Measurements from ENCODE around the gene CA9.

The CA9 gene

DNA sequence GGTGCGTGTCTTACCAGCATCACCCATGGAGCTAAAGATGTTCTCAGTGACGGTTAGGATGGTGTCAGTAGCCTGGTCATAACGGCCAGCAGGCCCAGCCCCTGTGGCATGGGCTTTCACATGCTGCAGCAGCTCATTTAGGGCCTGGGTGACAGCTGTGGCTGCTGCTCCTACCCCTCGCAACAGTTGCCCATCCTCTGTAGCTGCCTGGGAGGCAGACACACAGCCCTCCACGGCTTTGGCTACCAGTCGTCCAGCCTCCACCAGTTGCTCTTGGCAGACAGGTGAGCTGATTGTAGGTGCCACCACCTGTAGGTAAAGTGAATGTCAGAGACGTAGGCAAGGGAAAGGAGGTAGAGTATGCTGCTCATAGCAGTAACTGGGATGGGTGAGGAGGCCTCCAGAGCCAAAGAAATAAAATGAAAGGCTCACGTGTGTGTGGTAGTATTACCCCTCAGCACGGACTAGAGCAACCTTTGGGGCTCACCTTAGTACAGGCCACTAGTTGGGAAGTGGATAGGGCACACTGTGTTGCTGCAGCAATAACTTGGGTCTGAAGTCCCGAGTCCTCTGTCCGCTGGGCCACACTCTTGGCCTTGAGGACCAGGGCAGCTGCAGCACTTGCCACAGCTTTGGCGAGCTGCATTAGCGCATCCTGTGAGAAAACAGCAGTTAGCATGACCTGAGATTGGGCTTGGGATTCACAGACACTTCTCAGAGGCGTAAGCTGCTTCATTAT, 43.6 kb downstream of the CA9 start:
- no peak overlapping the region for H3K27ac ChIP-seq
- TF ChIP-seq, protein P1, sequence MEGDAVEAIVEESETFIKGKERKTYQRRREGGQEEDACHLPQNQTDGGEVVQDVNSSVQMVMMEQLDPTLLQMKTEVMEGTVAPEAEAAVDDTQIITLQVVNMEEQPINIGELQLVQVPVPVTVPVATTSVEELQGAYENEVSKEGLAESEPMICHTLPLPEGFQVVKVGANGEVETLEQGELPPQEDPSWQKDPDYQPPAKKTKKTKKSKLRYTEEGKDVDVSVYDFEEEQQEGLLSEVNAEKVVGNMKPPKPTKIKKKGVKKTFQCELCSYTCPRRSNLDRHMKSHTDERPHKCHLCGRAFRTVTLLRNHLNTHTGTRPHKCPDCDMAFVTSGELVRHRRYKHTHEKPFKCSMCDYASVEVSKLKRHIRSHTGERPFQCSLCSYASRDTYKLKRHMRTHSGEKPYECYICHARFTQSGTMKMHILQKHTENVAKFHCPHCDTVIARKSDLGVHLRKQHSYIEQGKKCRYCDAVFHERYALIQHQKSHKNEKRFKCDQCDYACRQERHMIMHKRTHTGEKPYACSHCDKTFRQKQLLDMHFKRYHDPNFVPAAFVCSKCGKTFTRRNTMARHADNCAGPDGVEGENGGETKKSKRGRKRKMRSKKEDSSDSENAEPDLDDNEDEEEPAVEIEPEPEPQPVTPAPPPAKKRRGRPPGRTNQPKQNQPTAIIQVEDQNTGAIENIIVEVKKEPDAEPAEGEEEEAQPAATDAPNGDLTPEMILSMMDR (conservative IDR thresholded peaks at IDR 0.05) = no peak

DNA sequence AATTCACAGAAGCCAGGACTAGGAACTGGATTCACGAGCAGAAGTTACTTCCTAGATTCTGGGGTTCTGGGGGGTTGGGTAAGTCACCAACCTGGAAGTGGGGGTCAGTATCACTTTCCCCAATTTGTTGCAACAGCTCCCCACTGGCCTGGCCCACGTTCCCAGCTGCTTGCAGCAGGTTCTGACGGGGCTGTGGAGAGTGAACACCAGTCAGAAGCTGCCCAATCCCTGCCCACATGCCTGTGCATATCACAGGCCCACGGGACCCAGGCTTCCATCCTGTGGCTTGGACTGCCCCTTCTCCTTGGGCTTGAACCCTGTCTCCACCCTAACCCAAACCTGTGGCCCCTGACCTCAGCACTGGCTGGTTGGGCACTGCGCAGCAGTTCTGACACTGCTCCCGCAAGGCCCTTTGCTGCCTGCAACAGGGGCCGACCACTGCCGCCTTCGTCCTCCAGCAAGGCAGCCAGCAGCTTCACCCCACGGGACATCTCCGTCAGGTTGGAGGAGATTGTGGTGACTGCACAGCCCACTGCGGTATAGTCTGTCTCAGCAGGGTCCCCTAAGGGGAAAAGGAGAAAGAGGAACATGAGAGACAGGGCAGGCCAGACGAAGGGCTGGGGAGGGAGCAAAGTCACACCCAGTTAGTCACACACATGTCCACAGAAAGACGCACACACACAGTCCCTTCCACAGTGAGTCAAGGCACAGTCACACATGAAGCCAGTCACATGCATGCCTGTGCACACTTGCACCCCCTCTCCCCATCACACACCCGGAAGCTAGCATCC, 45.2 kb downstream of the CA9 start:
- TF ChIP-seq, protein P1 (conservative IDR thresholded peaks at IDR 0.05) = no peak
- H3K27ac ChIP-seq = no peak overlapping the region

DNA sequence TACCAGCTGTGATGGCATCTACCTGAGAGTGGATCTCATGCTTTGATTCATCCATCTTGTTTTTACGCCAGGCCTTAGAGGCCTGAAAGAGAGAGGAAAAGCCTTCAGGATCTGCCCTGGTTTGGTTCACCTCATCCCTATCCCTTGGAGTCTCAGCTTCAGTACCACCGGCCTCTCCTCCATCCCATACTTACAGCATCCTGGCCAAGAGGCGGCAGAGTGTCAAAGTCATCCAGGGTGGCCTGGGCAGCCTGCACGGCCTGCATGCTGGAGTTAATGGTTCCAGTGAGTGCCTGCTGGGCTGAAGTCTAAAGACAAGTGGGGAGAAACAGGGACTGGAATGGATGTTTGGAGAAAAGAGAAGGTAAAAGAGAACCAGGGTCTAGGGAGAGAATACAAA, 45.8 kb downstream of the CA9 start:
- H3K27ac ChIP-seq = no peak overlapping the region
- TF ChIP-seq, protein P1 (conservative IDR thresholded peaks at IDR 0.05) = no peak

DNA sequence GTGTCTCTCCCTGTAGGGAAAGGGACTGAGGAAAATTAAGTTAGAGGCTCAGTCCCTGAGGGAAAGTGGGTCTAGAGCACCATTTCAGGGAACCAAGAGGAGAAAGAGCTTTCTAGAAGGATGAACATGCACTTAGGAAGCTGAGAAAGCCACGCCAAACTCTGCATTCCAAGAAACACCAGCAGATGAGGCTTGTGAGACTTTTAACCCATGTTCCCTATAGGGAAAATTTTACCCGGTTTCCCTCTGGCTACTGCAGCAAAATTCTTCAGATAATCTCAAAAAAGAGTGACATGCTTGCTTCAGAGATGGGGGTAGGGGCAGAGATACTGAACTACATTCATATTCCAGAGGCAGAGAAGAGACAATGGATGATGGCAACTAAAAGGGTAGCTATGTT, 49.7 kb downstream of the CA9 start:
- TF ChIP-seq, protein P1 (conservative IDR thresholded peaks at IDR 0.05) = no peak
- no peak overlapping the region for H3K27ac ChIP-seq

DNA sequence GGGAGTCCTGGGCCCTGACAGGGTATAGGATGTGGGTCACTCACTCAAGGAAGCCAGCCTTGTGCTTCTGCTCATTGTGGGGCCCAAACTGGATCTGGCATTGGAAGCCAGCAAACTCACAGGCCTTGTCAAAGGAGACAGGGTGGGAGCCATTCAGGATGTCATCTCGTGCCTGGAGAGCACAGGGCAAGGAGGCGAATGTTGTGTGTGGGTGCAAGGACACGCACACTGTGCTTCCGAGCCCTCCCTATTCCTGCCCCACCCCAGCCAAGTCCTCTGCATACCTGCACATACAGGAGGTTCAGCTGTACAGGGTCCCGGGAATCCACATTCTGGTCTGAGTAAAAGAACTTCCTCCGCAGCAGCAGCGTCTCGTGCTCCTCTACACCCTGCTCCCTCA, 50.2 kb downstream of the CA9 start:
- H3K27ac ChIP-seq = no peak overlapping the region
- TF ChIP-seq, protein P1 (conservative IDR thresholded peaks at IDR 0.05) = no peak

DNA sequence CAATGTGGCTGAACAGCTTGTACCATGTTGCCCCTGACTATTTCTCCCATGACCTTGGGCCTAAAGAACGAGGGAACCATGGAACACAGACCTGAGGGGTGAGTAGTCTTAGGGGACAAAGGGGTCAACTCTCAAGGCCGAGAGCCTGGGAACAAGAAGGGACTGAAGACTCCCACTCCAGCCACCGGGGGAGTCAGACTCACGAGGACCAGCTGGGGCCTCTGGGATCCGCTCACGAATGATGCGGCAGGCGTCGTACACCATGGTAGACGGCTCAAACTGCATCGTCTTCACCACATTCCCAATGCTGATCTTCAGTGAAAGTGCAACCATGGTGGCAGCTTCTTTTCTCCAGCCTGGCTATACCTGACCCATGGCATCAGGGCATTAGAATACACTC, 51.6 kb downstream of the CA9 start:
- TF ChIP-seq, protein P1 (conservative IDR thresholded peaks at IDR 0.05) = no peak
- no peak overlapping the region for H3K27ac ChIP-seq

DNA sequence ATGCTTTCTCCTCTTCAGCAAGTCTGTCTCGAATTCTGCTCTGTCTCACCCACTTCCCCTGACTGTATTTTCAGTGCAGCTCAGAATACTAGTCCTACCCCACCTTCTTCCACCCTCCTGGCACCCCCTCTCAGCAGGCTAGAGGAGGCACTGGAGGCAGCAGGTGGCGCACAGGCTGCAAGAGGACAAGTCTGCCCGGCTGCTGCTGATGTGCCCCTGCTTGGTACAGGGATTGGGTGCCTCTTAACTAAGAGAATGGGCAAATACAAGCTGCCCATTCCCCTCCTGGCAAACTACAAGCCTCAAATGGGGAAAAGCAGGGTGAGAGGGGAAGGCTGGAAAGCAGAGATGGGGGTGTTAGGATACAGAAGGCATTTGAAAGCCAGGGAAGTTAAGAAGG, 53.2 kb downstream of the CA9 start:
- TF ChIP-seq, protein P1 (conservative IDR thresholded peaks at IDR 0.05) = peak; percentile 32
- H3K27ac ChIP-seq = no peak overlapping the region
